HCT116 (cell line): Measurements from ENCODE around the gene ZCWPW2. TPM values are rescaled to one million over a fixed set of nuclear protein-coding genes. Genes with fewer than 3 reads are reported as not detected.

Experiments
- ATAC-seq: fragments of 200-7000 bp; cut with Tn5 transposase; 2 replicates; pipeline ENCODE4 v1.9.1; 2020; ENCODE audit warnings: mild to moderate bottlenecking, moderate library complexity
- BruUV-seq: library from RNA; stranded (reverse); fragments of 400-500 nt; replicated peaks from 2 replicates; lab custom pipeline; 2021; lab: Mats Ljungman, UMichigan
- CTCF ChIA-PET: fragments of 300-600 bp; sonication (Branson Sonifier 250); formaldehyde crosslinking; loops from one replicate; lab custom pipeline; 2021; ENCODE audit warnings: antibody characterized with exemption; lab: Charles Lee
- POLR2A ChIA-PET: fragments of 300-600, 350-600 bp; sonication (Branson Sonifier 250); formaldehyde crosslinking; loops from one replicate; lab custom pipeline; 2021; ENCODE audit warnings: antibody characterized with exemption; lab: Charles Lee
- RAD21 ChIA-PET, 2 experiments: fragments of 300-600 bp; sonication (Branson Sonifier 250); formaldehyde crosslinking; loops; one replicate each; lab custom pipeline; 2023; ENCODE audit warnings: low total read pairs in 2 of 2; ENCODE audit not compliant: uncharacterized antibody in 2 of 2, unreplicated experiment in 2 of 2, low non-redundant PET in 1 of 2; lab: Charles Lee
- DNase-seq: peaks from one replicate; pipeline ENCODE4 v3.0.0-alpha.2; 2010; ENCODE audit warnings: low read depth, low spot score
- H2AFZ ChIP-seq: fragments of 200-600 bp; shearing (Covaris generic), sonication (generic); 2 replicates; pipeline ENCODE4 v1.6.1; 2017; ENCODE audit warnings: low read depth, mixed run types, mixed read lengths, antibody characterized with exemption, low read length; ENCODE audit not compliant: poor library complexity, severe bottlenecking
- H3K27ac ChIP-seq: 2 replicates; pipeline ENCODE4 v1.5.1; 2012; ENCODE audit warnings: low read depth, low read length
- H3K27me3 ChIP-seq: fragments of 200-600 bp; sonication (generic); 2 replicates; pipeline ENCODE4 v1.6.1; 2016; ENCODE audit warnings: mixed run types, low read length, mixed read lengths; ENCODE audit not compliant: insufficient read depth
- H3K36me3 ChIP-seq, 2 experiments: fragments of 200-500 bp in 1 of 2; fragments of 200-600 bp in 1 of 2; sonication (Bioruptor generic) in 1 of 2; sonication (generic) in 1 of 2; 2 replicates each; pipeline versions ENCODE4 v1.5.1 to v1.6.1; 2014 to 2016; ENCODE audit warnings: low read length in 2 of 2, inconsistent platforms in 1 of 2, mixed read lengths in 1 of 2, mixed run types in 1 of 2; ENCODE audit not compliant: insufficient read depth in 2 of 2, control insufficient read depth in 1 of 2
- H3K4me1 ChIP-seq, 2 experiments: fragments of 200-600 bp in 1 of 2; sonication (generic) in 1 of 2; 2 replicates each; pipeline versions ENCODE4 v1.5.1 to v1.6.1; 2012 to 2017; ENCODE audit warnings: low read length in 2 of 2, inconsistent platforms in 1 of 2, mild to moderate bottlenecking in 1 of 2, mixed read lengths in 1 of 2, mixed run types in 1 of 2, moderate library complexity in 1 of 2; ENCODE audit not compliant: insufficient read depth in 2 of 2, control insufficient read depth in 1 of 2
- H3K4me2 ChIP-seq: fragments of 200-600 bp; sonication (generic); 2 replicates; pipeline ENCODE4 v1.6.1; 2017; ENCODE audit warnings: mixed run types, low read length, mixed read lengths
- H3K4me3 ChIP-seq, 2 experiments: fragments of 200-600 bp in 1 of 2; sonication (generic) in 1 of 2; replicated peaks in 1 of 2; 2 replicates each; pipeline ENCODE4 v1.5.1; 2011 to 2016; ENCODE audit warnings: low read length in 2 of 2, control low read depth in 1 of 2, low read depth in 1 of 2, mild to moderate bottlenecking in 1 of 2, mixed read lengths in 1 of 2, mixed run types in 1 of 2
- H3K79me2 ChIP-seq: fragments of 200-600 bp; sonication (generic); 2 replicates; pipeline ENCODE4 v1.6.1; 2017; ENCODE audit warnings: mild to moderate bottlenecking, mixed run types, low read length, moderate library complexity, mixed read lengths; ENCODE audit not compliant: insufficient read depth
- H3K9ac ChIP-seq: fragments of 200-600 bp; sonication (generic); 2 replicates; pipeline ENCODE4 v1.6.1; 2016; ENCODE audit warnings: low read length, mixed read lengths
- H3K9me2 ChIP-seq: fragments of 200-600 bp; sonication (generic), shearing (Covaris generic); 2 replicates; pipeline ENCODE4 v1.6.1; 2017; ENCODE audit warnings: mixed run types, mild to moderate bottlenecking, moderate library complexity; ENCODE audit not compliant: insufficient read depth
- H3K9me3 ChIP-seq, 2 experiments: fragments of 200-500 bp in 1 of 2; fragments of 200-600 bp in 1 of 2; sonication (Bioruptor generic) in 1 of 2; sonication (generic) in 1 of 2; 2 replicates each; pipeline ENCODE4 v1.6.1; 2014 to 2017; ENCODE audit warnings: low read length in 2 of 2, mixed read lengths in 2 of 2, inconsistent platforms in 1 of 2, low read depth in 1 of 2, mild to moderate bottlenecking in 1 of 2, mixed run types in 1 of 2, moderate library complexity in 1 of 2; ENCODE audit not compliant: control insufficient read depth in 1 of 2, insufficient read depth in 1 of 2
- H4K20me1 ChIP-seq: fragments of 200-600 bp; sonication (generic), shearing (Covaris generic); 2 replicates; pipeline ENCODE4 v1.6.1; 2017; ENCODE audit warnings: mixed run types, mild to moderate bottlenecking, moderate library complexity; ENCODE audit not compliant: insufficient read depth
- CTCF ChIP-seq, 3 experiments: fragments of 200-600 bp in 1 of 3; sonication (generic) in 1 of 3; IDR thresholded peaks in 2 of 3; conservative IDR thresholded peaks in 1 of 3; 2 replicates each; pipeline ENCODE4 v1.5.1; 2012 to 2017; ENCODE audit warnings: low read depth in 2 of 3, low read length in 2 of 3, antibody characterized with exemption in 1 of 3, borderline replicate concordance in 1 of 3, control low read depth in 1 of 3, mild to moderate bottlenecking in 1 of 3, mixed read lengths in 1 of 3, mixed run types in 1 of 3, moderate library complexity in 1 of 3; ENCODE audit not compliant: insufficient read depth in 1 of 3
- ELF1 ChIP-seq: IDR thresholded peaks from 2 replicates; pipeline ENCODE4 v1.6.1; 2012; ENCODE audit warnings: low read depth, borderline replicate concordance
- EZH2 ChIP-seq: fragments of 200-600 bp; sonication (generic); IDR thresholded peaks from 2 replicates; pipeline ENCODE4 v1.6.1; 2017; ENCODE audit warnings: antibody characterized with exemption, mixed run types
- FOSL1 ChIP-seq: IDR thresholded peaks from 2 replicates; pipeline ENCODE4 v1.6.1; 2012; ENCODE audit warnings: low read depth
- JUND ChIP-seq: IDR thresholded peaks from 2 replicates; pipeline ENCODE4 v1.6.1; 2012
- MAX ChIP-seq: IDR thresholded peaks from 2 replicates; pipeline ENCODE4 v1.6.1; 2012
- POLR2AphosphoS5 ChIP-seq: IDR thresholded peaks from 2 replicates; pipeline ENCODE4 v1.6.1; 2011; ENCODE audit warnings: mild to moderate bottlenecking, low read depth, low read length, moderate library complexity
- SIN3A ChIP-seq: IDR thresholded peaks from 2 replicates; pipeline ENCODE4 v1.6.1; 2012; ENCODE audit warnings: low read depth
- SP1 ChIP-seq: IDR thresholded peaks from 2 replicates; pipeline ENCODE4 v1.6.1; 2012; ENCODE audit warnings: low read depth
- SRF ChIP-seq: IDR thresholded peaks from 2 replicates; pipeline ENCODE4 v1.6.1; 2012; ENCODE audit warnings: low read depth
- TCF7L2 ChIP-seq: IDR thresholded peaks from 2 replicates; pipeline ENCODE4 v1.7.0; 2011; ENCODE audit warnings: borderline replicate concordance, inconsistent platforms; ENCODE audit not compliant: insufficient read depth, insufficient read length; ENCODE audit errors: extremely low read depth
- ZFX ChIP-seq: fragments of 450-650 bp; IDR thresholded peaks from 2 replicates; pipeline ENCODE4 v1.6.1; 2017
- ZNF274 ChIP-seq: fragments of 200-500 bp; sonication (Bioruptor generic); IDR thresholded peaks from 2 replicates; pipeline ENCODE4 v1.6.1; 2014; ENCODE audit warnings: mild to moderate bottlenecking, low read depth, low read length, inconsistent platforms
- intact Hi-C: fragments of 100-400 bp; cut with micrococcal nuclease; formaldehyde crosslinking; loops from 2 replicates; pipeline ENCODE4 v1.10.0; 2022
- total RNA-seq: library from RNA; stranded (reverse); gene quantifications from one replicate; pipeline ENCODE4 v1.2.1, GENCODE V29; 2021; ENCODE audit not compliant: unreplicated experiment
- TF ChIP-seq, protein P1 (sequence below): IDR thresholded peaks from 2 replicates; pipeline ENCODE4 v1.6.1; 2012

ZCWPW2 gene
- total RNA-seq, 1 experiment from 2014 or later: 1.1 TPM

GRCh38 chr3:28388978-28389377 is 40.5 kb downstream of the ZCWPW2 start:
- Histone ChIP-seq H3K27me3 (no peaks in the 10 kb centered on the region), H3K9me3 (no peaks in the 10 kb centered on the region), H3K9me2 (no peaks in the 10 kb centered on the region), H4K20me1 (no peaks in the 10 kb centered on the region), H3K4me1 (no peaks in the 10 kb centered on the region), H3K79me2 (no peaks in the 10 kb centered on the region), H3K36me3 (no peaks in the 10 kb centered on the region), H3K27ac (no peak overlapping the region), H3K4me3 (no peak overlapping the region), H3K4me2 (no peak overlapping the region), H3K9ac (no peak overlapping the region), H2AFZ (no peak overlapping the region)
- no peak for DNase-seq
- peak; percentile 55; the same call in 1 of the 2 replicates for ATAC-seq
- intact Hi-C loops: no loop called here
- ChIA-PET POLR2A (no interaction called here), RAD21 (no interaction called here), CTCF (no interaction called here)
- no peak for TF ChIP-seq ZNF274
- no peak for TF ChIP-seq SRF
- no peak for TF ChIP-seq FOSL1
- TF ChIP-seq SIN3A: no peak
- TF ChIP-seq CTCF (IDR thresholded peaks at IDR 0.05 in 2 of 3, conservative IDR thresholded peaks at IDR 0.05 in 1 of 3; ENCODE audit: borderline replicate concordance in 1 of 3, insufficient read depth in 1 of 3, low read depth in 2 of 3, low read length in 2 of 3): no peak
- TF ChIP-seq, protein P1, sequence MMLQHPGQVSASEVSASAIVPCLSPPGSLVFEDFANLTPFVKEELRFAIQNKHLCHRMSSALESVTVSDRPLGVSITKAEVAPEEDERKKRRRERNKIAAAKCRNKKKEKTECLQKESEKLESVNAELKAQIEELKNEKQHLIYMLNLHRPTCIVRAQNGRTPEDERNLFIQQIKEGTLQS: no peak
- no peak for TF ChIP-seq POLR2AphosphoS5
- no peak for TF ChIP-seq SP1
- no peak for TF ChIP-seq MAX
- no peak for TF ChIP-seq ELF1
- TF ChIP-seq EZH2: no peak
- TF ChIP-seq JUND: no peak
- no peak for TF ChIP-seq TCF7L2
- no peak for TF ChIP-seq ZFX
- no TSS peak for BruUV-seq
